C4-2B (cell line): ENCODE results near the gene MSI1.

Experiments
- ZFX ChIP-seq: fragments of 450-650 bp; IDR thresholded peaks from 2 replicates; pipeline ENCODE4 v1.6.1; 2017
- TF ChIP-seq, protein P1 (sequence below): fragments of 450-650 bp; conservative IDR thresholded peaks from 2 replicates; pipeline ENCODE4 v1.5.1; 2017; ENCODE audit warnings: mild to moderate bottlenecking

DNA sequence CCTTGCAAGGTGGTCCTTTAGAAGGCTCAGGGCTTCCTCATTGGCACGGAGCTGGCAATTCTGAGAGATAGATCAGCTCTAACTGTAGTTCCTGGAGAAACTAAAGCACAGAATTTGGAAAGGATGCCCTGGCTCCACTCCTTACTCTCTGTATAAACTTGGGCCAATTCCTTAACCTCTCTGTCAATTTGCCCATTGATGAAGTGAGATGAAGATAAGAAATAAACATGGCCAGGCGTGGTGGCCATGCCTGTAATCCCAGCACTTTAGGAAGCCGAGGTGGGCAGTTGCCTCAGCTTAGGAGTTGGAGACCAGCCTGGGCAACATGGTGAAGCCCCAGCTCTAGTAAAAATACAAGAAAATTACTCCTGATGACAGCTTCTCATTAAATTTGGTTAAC, 34.9 kb upstream of the MSI1 start:
- TF ChIP-seq, protein P1, sequence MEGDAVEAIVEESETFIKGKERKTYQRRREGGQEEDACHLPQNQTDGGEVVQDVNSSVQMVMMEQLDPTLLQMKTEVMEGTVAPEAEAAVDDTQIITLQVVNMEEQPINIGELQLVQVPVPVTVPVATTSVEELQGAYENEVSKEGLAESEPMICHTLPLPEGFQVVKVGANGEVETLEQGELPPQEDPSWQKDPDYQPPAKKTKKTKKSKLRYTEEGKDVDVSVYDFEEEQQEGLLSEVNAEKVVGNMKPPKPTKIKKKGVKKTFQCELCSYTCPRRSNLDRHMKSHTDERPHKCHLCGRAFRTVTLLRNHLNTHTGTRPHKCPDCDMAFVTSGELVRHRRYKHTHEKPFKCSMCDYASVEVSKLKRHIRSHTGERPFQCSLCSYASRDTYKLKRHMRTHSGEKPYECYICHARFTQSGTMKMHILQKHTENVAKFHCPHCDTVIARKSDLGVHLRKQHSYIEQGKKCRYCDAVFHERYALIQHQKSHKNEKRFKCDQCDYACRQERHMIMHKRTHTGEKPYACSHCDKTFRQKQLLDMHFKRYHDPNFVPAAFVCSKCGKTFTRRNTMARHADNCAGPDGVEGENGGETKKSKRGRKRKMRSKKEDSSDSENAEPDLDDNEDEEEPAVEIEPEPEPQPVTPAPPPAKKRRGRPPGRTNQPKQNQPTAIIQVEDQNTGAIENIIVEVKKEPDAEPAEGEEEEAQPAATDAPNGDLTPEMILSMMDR, result no peak
- TF ChIP-seq ZFX, result no peak
